Fibroblast of villous mesenchyme (primary cell): ENCODE measurements around the gene PLIN1. TPM values are rescaled to one million over a fixed set of nuclear protein-coding genes. Genes with fewer than 3 reads are reported as not detected.

Source experiments
- DNase-seq: peaks from one replicate; pipeline ENCODE4 v3.0.0-alpha.2; 2010; ENCODE audit warnings: low read depth
- H3K4me3 ChIP-seq: 2 replicates; pipeline ENCODE4 v1.5.1; 2011; ENCODE audit warnings: low read depth, mild to moderate bottlenecking, low read length
- total RNA-seq: library from RNA; depleted of rRNA; stranded (reverse); fragments of >200 nt; gene quantifications from 2 replicates; pipeline ENCODE4 v1.2.3, GENCODE V29; 2012
- TF ChIP-seq, protein P1 (sequence below): IDR thresholded peaks from 2 replicates; pipeline ENCODE4 v1.5.1; 2012; ENCODE audit warnings: low read depth, mild to moderate bottlenecking, low read length; ENCODE audit not compliant: insufficient read depth

PLIN1 gene
- total RNA-seq, 1 donor: 0.43 TPM

DNA sequence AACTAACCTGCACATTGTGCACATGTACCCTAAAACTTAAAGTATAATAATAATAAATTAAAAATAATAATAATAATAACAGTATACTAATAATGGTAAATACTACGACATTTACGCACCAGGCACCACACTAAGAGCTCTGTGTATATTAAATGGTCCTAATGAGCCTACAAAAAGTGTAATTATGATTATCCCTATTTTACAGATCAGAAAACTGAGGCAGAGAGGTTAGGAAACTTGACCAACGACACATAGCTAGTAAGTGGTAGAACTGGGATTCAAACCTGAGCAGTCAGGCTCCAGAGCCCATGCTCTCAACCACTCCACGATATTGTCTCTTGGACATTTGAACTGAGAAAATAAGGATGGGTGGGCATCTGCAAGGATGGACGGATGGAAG lies 38.9 kb downstream of the PLIN1 start:
- H3K4me3 ChIP-seq: no peak overlapping the region
- no peak for DNase-seq
- TF ChIP-seq, protein P1, sequence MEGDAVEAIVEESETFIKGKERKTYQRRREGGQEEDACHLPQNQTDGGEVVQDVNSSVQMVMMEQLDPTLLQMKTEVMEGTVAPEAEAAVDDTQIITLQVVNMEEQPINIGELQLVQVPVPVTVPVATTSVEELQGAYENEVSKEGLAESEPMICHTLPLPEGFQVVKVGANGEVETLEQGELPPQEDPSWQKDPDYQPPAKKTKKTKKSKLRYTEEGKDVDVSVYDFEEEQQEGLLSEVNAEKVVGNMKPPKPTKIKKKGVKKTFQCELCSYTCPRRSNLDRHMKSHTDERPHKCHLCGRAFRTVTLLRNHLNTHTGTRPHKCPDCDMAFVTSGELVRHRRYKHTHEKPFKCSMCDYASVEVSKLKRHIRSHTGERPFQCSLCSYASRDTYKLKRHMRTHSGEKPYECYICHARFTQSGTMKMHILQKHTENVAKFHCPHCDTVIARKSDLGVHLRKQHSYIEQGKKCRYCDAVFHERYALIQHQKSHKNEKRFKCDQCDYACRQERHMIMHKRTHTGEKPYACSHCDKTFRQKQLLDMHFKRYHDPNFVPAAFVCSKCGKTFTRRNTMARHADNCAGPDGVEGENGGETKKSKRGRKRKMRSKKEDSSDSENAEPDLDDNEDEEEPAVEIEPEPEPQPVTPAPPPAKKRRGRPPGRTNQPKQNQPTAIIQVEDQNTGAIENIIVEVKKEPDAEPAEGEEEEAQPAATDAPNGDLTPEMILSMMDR: no peak

DNA sequence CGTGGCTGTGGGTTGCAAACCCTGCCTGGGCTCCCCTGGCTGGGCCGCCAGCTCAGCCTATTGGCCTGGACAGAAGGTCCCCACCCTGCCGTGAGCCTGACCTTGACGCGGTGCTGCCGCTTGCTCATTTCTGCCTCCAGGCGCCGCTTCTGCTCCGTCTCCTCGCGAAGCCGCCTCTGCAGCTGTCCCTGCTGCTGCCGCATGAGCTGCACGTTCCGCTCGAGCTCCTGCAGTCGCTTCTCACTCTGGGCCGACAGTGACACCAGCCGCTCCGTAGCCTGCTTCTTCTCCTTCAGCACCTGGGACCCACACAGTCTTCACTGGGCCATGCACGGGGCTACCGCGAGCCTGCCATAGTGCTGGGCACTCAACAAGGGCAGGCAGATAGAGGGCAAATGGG lies 45.6 kb downstream of the PLIN1 start:
- H3K4me3 ChIP-seq: no peak overlapping the region
- TF ChIP-seq, protein P1: no peak
- DNase-seq: no peak

DNA sequence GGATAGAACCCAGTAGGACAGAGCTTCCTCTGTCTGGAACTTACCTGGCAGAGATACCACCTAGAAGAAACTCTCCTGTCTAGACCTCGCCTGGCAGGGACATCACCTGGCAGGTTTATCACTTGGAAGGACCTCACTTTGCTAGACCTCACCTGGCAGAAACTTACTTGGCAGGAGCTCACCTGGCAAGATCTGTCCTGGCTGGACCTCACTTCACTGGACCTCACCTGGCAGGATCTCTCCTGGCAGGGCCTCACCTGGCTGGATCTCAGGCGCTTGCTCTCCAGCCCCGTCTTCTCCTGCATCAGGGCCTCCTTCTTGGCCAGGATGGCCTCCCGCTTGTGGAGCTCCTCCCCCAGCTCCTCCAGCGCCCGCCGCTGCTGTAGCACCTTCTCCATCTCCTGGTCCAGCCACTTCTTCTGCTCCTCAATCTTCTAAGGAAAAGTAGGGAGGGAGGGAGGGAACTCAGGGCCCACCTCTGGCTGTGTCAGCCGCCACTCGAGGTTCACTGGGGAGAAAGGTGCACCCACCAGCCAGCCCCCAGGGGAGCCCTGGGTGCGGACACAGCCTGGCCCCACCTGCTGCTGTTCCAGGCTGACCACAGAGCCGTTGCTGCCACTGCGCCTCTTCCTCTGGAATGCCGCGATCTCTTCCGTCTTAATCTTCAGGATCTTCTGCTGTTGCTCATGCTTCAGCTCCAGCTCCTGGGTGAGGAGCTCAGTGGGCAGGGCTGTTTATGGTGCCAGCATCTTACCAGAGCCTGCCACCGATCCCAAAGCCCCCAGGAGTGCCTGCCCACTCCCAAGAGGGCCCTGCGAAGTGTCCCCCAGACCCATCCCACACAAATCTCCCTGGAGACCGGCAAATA lies 46.4 kb downstream of the PLIN1 start:
- TF ChIP-seq, protein P1: no peak
- no peak overlapping the region for H3K4me3 ChIP-seq
- no peak for DNase-seq

DNA sequence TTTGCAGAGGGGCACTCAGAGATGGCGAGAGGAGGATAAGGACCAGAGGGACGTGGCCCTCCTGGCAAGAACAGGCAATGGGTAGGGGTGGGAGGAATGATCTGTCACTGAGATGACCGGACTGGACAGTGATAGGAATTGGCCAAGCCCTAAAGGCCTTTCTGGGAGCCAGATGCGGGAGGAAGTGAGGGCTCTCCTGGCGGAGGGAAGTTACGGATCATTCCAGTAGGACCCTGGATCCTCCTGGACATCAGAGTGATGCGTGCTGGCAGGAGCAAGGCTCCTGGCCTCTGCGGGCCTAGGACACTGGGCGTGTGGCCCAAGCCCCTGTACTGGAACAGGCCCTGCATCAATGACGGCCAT lies 47.3 kb downstream of the PLIN1 start:
- TF ChIP-seq, protein P1: no peak
- no peak overlapping the region for H3K4me3 ChIP-seq
- DNase-seq: no peak

DNA sequence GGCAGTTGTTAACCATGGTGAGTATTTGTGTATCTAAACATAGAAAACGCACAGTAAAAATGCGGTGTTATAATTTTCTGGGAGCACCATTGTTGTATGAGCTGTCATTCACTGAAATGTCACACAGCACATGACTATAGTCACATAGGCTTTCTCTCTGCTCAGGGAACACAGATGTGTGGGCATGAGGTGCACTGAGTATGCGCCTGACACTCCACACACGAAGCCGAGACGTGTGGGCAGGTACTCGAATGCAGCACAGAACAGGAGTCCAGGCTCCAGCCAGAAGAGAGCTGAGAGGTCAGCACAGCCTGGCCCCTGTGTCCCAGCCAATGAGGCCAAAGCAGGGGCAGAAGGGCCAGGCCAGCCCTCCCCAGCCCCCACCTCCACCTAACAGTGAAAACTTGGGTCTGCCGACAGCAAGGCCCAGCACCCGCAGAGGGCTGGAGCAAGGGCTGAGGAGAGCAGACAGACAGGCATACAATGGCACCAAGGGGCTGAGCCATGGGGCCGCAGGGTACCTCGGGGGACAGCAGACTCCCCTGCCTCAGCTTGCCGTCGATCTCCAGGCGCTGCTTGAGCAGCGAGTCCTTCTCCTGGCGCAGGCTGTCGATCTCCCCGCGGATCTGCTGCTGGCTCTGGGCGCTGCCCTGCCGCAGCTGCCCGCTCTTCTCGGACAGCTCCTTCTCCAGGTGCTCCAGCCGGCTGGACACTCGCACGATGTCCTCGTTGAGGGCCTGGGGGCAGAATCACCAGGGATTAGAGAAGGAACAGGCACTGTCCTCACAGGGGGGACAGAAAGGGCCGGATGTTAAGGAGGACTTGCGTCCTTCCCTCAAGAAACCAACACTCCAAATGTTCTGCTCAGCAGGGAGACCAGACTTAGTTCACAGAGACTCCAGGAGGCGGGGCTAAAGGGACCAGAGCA lies 47.9 kb downstream of the PLIN1 start:
- TF ChIP-seq, protein P1: no peak
- no peak for DNase-seq
- H3K4me3 ChIP-seq: no peak overlapping the region

DNA sequence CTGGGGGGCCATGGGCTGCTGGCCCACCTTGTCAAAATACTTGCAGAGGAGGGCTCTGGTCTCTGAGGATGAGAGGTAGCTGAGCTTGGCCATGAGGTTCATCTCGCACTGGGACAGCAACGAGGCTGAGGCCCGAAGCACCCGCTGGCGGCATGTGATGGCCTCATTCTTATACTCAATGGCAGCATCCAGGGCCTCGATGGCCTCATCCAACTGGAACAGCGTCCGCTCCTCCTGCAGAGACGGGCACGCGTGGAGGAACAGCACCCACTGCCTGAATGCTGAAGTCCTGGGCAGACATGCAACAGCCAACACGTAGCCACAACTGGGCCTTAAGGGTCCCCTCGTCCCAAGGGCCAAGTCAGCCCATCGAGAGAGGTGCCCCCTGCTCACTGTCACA lies 48.9 kb downstream of the PLIN1 start:
- no peak overlapping the region for H3K4me3 ChIP-seq
- DNase-seq: no peak
- TF ChIP-seq, protein P1: no peak
